ENCODE measurements around the gene CYP2R1.

DNA sequence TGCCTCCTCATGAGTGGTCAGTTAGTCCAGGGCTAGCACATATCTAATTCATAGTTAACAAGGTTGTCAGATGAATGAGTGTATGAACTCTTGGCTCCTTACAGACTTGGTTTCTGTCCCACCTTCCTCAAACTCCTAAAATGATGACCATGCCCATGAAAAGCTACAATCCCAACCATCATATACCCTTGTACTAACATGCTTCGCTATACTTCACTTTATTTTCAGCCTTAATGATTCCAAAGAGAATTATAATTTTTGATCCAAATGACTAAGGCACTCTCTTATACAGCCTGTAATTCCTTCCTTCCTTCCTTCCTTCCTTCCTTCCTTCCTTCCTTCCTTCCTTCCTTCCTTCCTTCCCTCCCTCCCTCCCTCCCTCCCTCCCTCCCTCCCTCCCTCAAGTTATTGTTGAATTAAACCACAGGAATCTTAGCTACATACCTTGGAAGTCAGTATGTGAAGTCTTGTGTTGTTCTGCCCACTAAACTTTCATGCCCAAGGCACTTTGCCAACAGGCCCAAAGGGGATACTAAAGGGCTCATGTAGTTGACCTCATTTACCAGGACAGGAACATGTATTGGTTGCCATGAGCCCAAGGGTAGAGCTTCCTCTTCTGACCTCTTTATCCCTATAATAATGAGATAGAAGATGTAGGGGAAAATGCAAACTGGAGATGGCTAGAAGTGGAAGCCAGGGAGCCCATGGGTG, 42.8 kb upstream of the CYP2R1 start:
- TF ChIP-seq, protein P1, sequence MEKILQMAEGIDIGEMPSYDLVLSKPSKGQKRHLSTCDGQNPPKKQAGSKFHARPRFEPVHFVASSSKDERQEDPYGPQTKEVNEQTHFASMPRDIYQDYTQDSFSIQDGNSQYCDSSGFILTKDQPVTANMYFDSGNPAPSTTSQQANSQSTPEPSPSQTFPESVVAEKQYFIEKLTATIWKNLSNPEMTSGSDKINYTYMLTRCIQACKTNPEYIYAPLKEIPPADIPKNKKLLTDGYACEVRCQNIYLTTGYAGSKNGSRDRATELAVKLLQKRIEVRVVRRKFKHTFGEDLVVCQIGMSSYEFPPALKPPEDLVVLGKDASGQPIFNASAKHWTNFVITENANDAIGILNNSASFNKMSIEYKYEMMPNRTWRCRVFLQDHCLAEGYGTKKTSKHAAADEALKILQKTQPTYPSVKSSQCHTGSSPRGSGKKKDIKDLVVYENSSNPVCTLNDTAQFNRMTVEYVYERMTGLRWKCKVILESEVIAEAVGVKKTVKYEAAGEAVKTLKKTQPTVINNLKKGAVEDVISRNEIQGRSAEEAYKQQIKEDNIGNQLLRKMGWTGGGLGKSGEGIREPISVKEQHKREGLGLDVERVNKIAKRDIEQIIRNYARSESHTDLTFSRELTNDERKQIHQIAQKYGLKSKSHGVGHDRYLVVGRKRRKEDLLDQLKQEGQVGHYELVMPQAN (conservative IDR thresholded peaks at IDR 0.05): no peak
- TF ChIP-seq CBFB (IDR thresholded peaks at IDR 0.05; ENCODE audit: low read depth): no peak
- TF ChIP-seq BACH1 (IDR thresholded peaks at IDR 0.05; ENCODE audit: borderline replicate concordance): no peak
- TF ChIP-seq, protein P2, sequence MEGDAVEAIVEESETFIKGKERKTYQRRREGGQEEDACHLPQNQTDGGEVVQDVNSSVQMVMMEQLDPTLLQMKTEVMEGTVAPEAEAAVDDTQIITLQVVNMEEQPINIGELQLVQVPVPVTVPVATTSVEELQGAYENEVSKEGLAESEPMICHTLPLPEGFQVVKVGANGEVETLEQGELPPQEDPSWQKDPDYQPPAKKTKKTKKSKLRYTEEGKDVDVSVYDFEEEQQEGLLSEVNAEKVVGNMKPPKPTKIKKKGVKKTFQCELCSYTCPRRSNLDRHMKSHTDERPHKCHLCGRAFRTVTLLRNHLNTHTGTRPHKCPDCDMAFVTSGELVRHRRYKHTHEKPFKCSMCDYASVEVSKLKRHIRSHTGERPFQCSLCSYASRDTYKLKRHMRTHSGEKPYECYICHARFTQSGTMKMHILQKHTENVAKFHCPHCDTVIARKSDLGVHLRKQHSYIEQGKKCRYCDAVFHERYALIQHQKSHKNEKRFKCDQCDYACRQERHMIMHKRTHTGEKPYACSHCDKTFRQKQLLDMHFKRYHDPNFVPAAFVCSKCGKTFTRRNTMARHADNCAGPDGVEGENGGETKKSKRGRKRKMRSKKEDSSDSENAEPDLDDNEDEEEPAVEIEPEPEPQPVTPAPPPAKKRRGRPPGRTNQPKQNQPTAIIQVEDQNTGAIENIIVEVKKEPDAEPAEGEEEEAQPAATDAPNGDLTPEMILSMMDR (IDR thresholded peaks at IDR 0.05 in 2 of 3, conservative IDR thresholded peaks at IDR 0.05 in 1 of 3; ENCODE audit: control insufficient read depth in 2 of 3, extremely low read depth in 1 of 3, insufficient read depth in 1 of 3, low read depth in 3 of 3, low read length in 3 of 3): no peak
- TF ChIP-seq, protein P3, sequence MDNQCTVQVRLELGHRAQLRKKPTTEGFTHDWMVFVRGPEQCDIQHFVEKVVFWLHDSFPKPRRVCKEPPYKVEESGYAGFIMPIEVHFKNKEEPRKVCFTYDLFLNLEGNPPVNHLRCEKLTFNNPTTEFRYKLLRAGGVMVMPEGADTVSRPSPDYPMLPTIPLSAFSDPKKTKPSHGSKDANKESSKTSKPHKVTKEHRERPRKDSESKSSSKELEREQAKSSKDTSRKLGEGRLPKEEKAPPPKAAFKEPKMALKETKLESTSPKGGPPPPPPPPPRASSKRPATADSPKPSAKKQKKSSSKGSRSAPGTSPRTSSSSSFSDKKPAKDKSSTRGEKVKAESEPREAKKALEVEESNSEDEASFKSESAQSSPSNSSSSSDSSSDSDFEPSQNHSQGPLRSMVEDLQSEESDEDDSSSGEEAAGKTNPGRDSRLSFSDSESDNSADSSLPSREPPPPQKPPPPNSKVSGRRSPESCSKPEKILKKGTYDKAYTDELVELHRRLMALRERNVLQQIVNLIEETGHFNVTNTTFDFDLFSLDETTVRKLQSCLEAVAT (IDR thresholded peaks at IDR 0.05): no peak
- TF ChIP-seq CREB1 (IDR thresholded peaks at IDR 0.05; ENCODE audit: low read depth): no peak
- TF ChIP-seq, protein P4, sequence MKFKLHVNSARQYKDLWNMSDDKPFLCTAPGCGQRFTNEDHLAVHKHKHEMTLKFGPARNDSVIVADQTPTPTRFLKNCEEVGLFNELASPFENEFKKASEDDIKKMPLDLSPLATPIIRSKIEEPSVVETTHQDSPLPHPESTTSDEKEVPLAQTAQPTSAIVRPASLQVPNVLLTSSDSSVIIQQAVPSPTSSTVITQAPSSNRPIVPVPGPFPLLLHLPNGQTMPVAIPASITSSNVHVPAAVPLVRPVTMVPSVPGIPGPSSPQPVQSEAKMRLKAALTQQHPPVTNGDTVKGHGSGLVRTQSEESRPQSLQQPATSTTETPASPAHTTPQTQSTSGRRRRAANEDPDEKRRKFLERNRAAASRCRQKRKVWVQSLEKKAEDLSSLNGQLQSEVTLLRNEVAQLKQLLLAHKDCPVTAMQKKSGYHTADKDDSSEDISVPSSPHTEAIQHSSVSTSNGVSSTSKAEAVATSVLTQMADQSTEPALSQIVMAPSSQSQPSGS (IDR thresholded peaks at IDR 0.05; ENCODE audit: low read length): no peak

Measured in GM12878 (cell line).